Measurements from ENCODE around the gene BTNL2.
"Not testable (repeated sequence)": the region's sequence is repeated elsewhere in the genome, so short reads cannot be mapped to it uniquely, and the experiment has no call there.

The BTNL2 gene

GRCh38 chr6:32367644-32368043 lies 39.3 kb downstream of the BTNL2 start:
- no peak for DNase-seq

- DNase-seq = not testable (repeated sequence)
These were observed 47.8 kb downstream of the BTNL2 start for GRCh38 chr6:32359225-32359624.

GRCh38 chr6:32358548-32358947 lies 48.4 kb downstream of the BTNL2 start:
- DNase-seq = not testable (repeated sequence)

- DNase-seq = no peak
These were observed 52.0 kb downstream of the BTNL2 start for GRCh38 chr6:32355018-32355417.

GRCh38 chr6:32353348-32353747 lies 53.6 kb downstream of the BTNL2 start:
- DNase-seq = no peak

Measured in right forelimb (tissue), 1 donor.